HG02678 (cell line): ENCODE data around the gene P3H3.
A peak's percentile ranks its signal among the peaks of the same experiment; 100 is the strongest.

Experiments used
- ATAC-seq: cut with Tn5 transposase; IDR thresholded peaks from one replicate; pipeline ENCODE4 v1.9.1; 2021; ENCODE audit warnings: mild to moderate bottlenecking, moderate library complexity; ENCODE audit not compliant: unreplicated experiment

P3H3 gene

GRCh38 chr12:6827982-6828780 is at the start of gene P3H3:
Gene P3H3, plus strand, starts transcription at chr12:6828407. Its CDS starts 34 bp downstream, at chr12:6828441.
- no peak for ATAC-seq

- peak; percentile 83 for ATAC-seq
Measured at GRCh38 chr12:6778574-6779550, 49.3 kb upstream of the P3H3 start.

GRCh38 chr12:6779708-6780432 is 48.3 kb upstream of the P3H3 start:
- no peak for ATAC-seq

DNA sequence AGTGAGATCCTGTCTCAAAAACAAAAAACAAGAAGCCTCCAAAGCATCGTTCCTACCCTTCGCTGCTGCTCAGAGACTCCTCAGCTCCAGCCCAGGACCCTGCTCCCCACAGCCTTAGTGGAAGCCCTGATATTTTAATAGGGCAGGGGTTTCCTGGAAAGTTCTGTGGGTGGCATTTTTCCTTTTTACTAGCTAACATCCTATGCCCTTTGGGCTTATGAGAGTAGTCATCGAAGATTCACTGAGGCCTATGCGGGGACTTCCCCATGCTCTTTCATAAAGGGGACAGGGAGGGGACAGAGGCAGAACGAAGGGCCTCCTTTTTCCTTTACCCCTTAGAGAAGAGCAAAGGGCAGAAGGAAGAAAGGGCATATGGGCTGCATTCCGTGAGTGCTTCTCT is 47.6 kb upstream of the P3H3 start:
- ATAC-seq, result no peak

DNA sequence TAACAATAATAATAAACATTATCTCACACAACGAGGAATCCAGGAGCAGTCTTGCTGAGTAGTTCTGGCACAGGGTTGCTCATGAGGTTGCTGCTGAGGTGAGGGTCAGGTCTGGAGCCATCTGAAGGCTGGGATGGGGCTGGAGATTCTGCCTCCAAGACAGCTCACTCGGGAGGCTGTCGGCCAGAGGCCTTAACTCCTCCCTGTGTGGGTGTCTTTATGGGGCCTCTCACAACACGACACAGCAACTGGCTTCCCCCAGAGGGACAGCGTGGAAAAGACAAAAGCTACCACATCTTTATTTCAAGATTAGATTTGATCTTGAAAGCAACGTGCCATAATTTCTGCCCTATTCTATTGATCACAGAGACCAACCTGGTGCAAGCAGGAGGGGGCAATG is 46.1 kb upstream of the P3H3 start:
- no peak for ATAC-seq

DNA sequence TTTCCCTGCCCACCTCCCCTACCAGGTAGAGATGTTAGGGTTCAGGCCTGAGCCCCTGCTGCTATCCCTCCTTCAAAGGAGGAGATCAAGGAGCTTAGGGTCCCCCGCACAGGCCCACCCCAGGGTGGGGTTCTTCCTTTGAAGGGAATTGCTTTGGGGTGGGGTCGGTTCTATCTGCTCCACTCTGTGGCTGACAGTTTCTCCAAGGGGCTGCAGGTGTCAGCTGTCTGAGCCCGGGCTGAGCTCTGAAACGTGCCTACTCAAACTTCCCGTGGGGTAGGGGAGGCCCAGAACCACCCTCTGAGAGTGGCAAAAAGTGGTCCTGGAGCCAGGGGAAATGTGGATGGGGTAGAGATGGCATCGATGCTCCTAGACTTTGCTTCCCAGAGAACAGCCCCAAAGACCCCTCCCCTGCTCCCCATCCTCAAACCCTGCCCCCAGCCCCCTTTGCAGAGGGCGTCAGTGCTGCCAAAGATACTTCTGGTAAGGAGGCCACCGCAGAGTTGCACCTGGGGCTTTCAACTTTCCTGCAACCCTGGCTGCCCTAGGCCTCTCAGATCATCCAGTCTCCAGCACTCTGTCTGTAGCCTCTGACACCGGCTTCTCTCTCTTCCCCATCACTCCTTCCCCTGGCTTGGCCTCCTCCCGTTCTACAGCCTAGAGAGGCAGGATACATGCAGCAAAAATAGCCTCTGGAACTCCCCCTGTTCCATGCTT is 45.2 kb upstream of the P3H3 start:
- ATAC-seq, result no peak

DNA sequence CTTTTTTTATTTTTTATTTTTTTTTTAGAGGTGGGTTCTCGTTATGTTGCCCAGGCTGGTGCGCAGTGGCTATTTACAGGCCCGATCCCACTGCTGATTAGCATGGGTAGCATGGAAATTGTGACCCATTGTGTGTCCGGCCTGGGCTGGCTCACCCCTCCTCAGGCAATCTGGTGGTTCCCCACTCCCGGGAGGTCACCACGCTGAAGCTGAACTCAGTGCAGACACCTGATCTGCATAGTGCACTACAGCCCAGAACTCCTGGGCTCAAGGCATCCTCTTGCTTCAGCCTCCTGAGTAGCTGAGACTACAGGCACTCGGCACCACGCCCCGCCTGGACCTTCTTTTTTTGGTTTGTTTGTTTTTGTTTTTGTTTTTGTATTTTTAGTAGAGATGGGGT is 44.4 kb upstream of the P3H3 start:
- ATAC-seq, result no peak

- no peak for ATAC-seq
Measured at GRCh38 chr12:6784296-6784695, 43.9 kb upstream of the P3H3 start.

- ATAC-seq, result no peak
Measured at GRCh38 chr12:6784761-6785160, 43.4 kb upstream of the P3H3 start.

- ATAC-seq, result no peak
Measured at GRCh38 chr12:6786416-6787094, 41.7 kb upstream of the P3H3 start.

DNA sequence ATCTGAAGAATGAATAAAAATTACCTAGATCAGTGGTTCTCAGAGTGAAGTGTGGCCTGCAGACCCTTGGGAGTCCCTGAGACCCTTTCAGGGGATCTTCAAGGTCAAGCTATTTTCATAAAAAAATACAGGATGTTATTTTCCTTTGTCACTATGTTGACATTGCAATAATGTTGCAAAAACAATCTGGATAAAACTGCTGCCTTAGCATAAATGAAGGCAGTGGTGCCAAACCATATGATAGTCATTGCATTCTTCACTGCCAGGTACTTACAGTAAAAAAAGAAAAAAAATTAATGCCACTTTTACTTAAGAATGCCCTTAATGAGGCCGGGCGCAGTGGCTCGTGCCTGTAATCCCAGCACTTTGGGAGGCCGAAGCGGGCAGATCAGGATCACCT is 40.9 kb upstream of the P3H3 start:
- no peak for ATAC-seq

- no peak for ATAC-seq
Measured at GRCh38 chr12:6788972-6789924, 39.0 kb upstream of the P3H3 start, which contains the start of gene CD4. Gene CD4, plus strand, starts transcription at chr12:6789528. Its CDS starts 10,611 bp downstream, at chr12:6800139.

GRCh38 chr12:6790496-6791150 is 37.6 kb upstream of the P3H3 start:
- no peak for ATAC-seq

- no peak for ATAC-seq
Measured at GRCh38 chr12:6791931-6792520, 36.2 kb upstream of the P3H3 start.

DNA sequence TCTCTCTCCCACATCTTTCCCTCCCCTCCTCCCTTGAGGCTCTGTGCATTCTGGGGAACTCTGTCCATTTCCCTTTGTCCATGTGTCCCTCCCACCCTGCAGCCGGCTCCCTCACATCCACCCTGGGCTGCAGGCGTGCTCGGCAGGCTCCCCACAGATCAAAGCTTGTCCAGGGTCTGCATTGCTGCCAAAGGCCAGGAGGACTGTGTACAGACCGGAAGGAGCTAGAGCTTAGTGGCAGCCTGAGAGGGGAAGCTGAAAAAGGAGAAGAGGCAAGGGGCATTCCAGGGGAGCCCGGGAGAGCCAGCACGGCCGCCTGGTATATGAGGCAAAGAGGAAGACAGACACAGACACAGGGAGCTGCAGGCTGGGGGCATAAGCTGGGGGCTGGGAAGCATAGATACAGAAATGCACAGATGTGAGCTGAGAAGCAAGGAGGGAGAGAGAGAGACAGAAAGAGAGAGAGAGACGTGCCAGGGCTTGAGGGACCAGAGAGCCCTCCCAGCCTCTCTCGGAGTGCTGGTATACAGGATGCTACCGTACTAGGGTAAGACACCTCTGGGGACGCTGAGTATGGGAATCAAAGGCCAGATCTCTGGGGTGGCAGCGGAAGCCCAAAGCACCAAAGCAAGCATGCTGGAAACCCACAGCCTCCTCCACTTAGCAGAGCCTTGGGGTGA is 35.5 kb upstream of the P3H3 start:
- ATAC-seq, result no peak

GRCh38 chr12:6795088-6795487 is 33.1 kb upstream of the P3H3 start:
- ATAC-seq, result no peak

DNA sequence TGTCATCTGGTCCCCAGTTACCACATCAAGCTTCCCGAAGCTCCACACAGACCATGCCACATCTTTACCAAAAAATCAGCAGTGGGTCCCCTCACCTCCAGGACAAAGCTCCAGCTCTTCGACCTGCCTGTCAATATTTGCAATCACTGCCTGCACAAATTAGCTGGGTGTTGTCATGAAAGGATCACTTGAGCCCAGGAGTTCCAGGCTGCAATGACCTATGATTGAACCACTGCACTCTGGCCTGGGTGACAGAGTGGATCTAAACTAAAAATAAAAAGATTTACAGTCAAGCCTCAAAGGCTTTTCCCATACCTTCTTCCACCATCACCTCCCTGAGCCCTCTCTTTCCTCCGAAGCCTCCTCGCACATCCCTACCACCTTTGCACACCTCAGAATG is 31.6 kb upstream of the P3H3 start:
- no peak for ATAC-seq
